Measurements from ENCODE around the gene CACNB3.

The CACNB3 gene

GRCh38 chr12:48814262-48815125 is 3.8 kb upstream of the CACNB3 start:
- DNase-seq = peak in 40 of 42 donors; percentile 9 to 87 (median 68)
- intact Hi-C loops (cut with DNase I) = no loop called here

- intact Hi-C loops (cut with DNase I) = no loop called here
- DNase-seq = peak; percentile 13 to 91 (median 70)
These were observed 2.9 kb upstream of the CACNB3 start for GRCh38 chr12:48815126-48816110.

GRCh38 chr12:48816143-48816854 is 2.0 kb upstream of the CACNB3 start:
- intact Hi-C loops (cut with DNase I) = no loop called here
- peak in 8 of 42 donors; percentile 20 to 51 (median 34) for DNase-seq

GRCh38 chr12:48818831-48819590 is 715 bp downstream of the CACNB3 start:
- intact Hi-C loops (cut with DNase I) = no loop called here
- DNase-seq = peak in 20 of 42 donors; percentile 9 to 67 (median 37)

GRCh38 chr12:48819986-48820725 is 1.9 kb downstream of the CACNB3 start:
- intact Hi-C loops (cut with DNase I) = no loop called here
- peak in 20 of 42 donors; percentile 15 to 75 (median 48) for DNase-seq

GRCh38 chr12:48822139-48822538 is 3.8 kb downstream of the CACNB3 start:
- DNase-seq = no peak
- intact Hi-C loops (cut with DNase I) = no loop called here

- intact Hi-C loops (cut with DNase I) = no loop called here
These were observed 4.4 kb downstream of the CACNB3 start for GRCh38 chr12:48822711-48823110.

GRCh38 chr12:48823281-48823680 is 5.0 kb downstream of the CACNB3 start:
- DNase-seq = no peak
- intact Hi-C loops (cut with DNase I) = no loop called here

More at GRCh38 chr12:48822711-48823110, 4.4 kb downstream of the CACNB3 start:
- DNase-seq = no peak

GRCh38 chr12:48824112-48824511 is 5.8 kb downstream of the CACNB3 start:
- intact Hi-C loops (cut with DNase I) = no loop called here
- DNase-seq = no peak

GRCh38 chr12:48824905-48825304 is 6.6 kb downstream of the CACNB3 start:
- intact Hi-C loops (cut with DNase I) = no loop called here

GRCh38 chr12:48826209-48826855 is 8.0 kb downstream of the CACNB3 start:
- no peak for DNase-seq
- intact Hi-C loops (cut with DNase I) = no loop called here

More at GRCh38 chr12:48824905-48825304, 6.6 kb downstream of the CACNB3 start:
- no peak for DNase-seq

GRCh38 chr12:48827026-48827425 is 8.7 kb downstream of the CACNB3 start:
- intact Hi-C loops (cut with DNase I) = no loop called here
- no peak for DNase-seq

GRCh38 chr12:48827513-48828096 is 9.3 kb downstream of the CACNB3 start:
- intact Hi-C loops (cut with DNase I) = no loop called here
- no peak for DNase-seq

GRCh38 chr12:48828293-48828692 is 10.0 kb downstream of the CACNB3 start:
- intact Hi-C loops (cut with DNase I) = no loop called here
- no peak for DNase-seq

- intact Hi-C loops (cut with DNase I) = no loop called here
- DNase-seq = no peak
These were observed 10.7 kb downstream of the CACNB3 start for GRCh38 chr12:48828841-48829575.

GRCh38 chr12:48831257-48831656 is 13.0 kb downstream of the CACNB3 start:
- no peak for DNase-seq
- intact Hi-C loops (cut with DNase I) = no loop called here
